VCaP (cell line): Measurements from ENCODE around the gene CACNA2D3.

Source experiments
- H3K27ac ChIP-seq: fragments of 450-650 bp; 2 replicates; pipeline ENCODE4 v1.5.1; 2017
- TF ChIP-seq, protein P1 (sequence below): fragments of 450-650 bp; conservative IDR thresholded peaks from 2 replicates; pipeline ENCODE4 v1.5.1; 2017; ENCODE audit warnings: mild to moderate bottlenecking, moderate library complexity

Gene CACNA2D3

GRCh38 chr3:54138937-54139547 lies 16.7 kb downstream of the CACNA2D3 start:
- no peak overlapping the region for H3K27ac ChIP-seq
- TF ChIP-seq, protein P1, sequence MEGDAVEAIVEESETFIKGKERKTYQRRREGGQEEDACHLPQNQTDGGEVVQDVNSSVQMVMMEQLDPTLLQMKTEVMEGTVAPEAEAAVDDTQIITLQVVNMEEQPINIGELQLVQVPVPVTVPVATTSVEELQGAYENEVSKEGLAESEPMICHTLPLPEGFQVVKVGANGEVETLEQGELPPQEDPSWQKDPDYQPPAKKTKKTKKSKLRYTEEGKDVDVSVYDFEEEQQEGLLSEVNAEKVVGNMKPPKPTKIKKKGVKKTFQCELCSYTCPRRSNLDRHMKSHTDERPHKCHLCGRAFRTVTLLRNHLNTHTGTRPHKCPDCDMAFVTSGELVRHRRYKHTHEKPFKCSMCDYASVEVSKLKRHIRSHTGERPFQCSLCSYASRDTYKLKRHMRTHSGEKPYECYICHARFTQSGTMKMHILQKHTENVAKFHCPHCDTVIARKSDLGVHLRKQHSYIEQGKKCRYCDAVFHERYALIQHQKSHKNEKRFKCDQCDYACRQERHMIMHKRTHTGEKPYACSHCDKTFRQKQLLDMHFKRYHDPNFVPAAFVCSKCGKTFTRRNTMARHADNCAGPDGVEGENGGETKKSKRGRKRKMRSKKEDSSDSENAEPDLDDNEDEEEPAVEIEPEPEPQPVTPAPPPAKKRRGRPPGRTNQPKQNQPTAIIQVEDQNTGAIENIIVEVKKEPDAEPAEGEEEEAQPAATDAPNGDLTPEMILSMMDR, result no peak

DNA sequence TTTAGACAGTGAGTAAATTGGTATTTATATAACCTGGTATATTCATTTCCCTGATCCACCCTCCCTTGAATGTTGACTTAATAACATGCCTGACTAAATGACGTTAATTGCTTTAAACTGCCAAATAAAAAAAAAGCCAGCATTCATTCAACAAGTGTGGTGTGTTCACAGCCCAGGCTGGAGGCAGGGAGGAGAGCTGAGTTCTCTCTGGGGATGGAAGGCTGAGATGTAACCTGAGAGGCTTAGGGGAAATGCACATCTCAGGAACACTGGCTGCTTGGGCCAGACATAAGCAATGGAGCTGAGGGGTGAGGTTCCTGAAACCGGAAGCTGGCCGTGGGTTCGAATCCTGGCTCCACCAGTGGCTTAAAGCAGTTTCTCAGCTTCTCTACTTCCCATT lies 17.3 kb downstream of the CACNA2D3 start:
- H3K27ac ChIP-seq, result peak overlapping the region; percentile 40; the same call in 1 of the 2 replicates
- TF ChIP-seq, protein P1, result no peak

- H3K27ac ChIP-seq, result no peak overlapping the region
- TF ChIP-seq, protein P1, result no peak
Measured at GRCh38 chr3:54144284-54144683, 21.9 kb downstream of the CACNA2D3 start.

DNA sequence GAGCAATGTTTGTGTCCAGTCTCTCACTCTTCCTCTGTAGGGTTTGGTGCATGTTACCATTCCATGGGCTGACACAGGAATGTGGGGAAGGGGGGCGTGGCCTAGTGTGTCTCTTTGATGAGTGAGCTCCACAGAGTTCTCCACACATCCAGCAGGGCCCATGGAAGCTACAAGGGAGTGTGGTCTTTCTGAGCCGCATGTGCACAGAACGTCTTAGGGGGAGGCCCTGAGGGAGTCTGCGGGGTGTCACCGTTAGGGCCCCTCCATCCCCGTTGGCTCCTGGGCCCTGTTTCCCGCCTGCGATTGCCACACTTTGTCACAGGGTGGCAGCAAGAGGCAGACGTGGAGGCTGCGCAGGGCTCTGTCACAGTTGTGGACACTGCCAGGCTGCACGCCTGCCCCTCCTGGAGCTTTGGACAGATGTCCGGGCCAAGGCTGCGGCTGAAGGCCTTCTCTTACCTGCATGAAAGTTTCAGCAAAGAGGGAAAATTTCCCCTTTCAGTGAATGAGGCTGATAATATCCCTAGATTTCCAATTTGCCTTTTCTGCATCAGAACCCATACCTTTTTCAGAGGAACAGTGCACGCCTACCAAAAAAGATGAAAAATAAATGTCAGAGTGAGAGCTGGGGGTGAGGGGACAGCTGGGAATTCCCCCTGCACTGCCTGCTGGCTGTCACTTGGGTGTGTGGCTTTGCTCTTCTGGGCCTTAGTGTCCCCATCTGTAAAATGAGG lies 24.3 kb downstream of the CACNA2D3 start:
- TF ChIP-seq, protein P1, result peak; percentile 99
- H3K27ac ChIP-seq, result no peak overlapping the region

- TF ChIP-seq, protein P1, result no peak
- no peak overlapping the region for H3K27ac ChIP-seq
Measured at GRCh38 chr3:54150864-54151467, 28.6 kb downstream of the CACNA2D3 start.

DNA sequence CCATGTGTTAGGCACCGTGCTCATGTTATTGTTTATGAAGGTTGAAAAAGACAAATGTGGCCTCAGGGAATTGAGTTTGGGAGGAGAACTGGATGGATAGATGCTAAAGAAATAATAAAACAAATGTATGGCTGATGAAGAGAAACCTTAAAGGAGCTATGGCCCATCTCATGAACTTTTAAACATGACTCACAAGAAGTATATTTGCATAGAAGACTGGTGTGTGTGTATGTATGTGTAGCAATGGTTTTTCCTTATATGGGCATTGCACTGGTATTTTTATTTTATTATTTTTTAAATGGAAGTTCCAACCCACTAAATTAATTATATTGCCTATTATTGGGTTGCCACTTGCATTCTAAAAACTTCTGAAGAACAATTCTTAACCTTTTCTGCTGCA lies 31.1 kb downstream of the CACNA2D3 start:
- TF ChIP-seq, protein P1, result no peak
- no peak overlapping the region for H3K27ac ChIP-seq

- TF ChIP-seq, protein P1, result no peak
- H3K27ac ChIP-seq, result no peak overlapping the region
Measured at GRCh38 chr3:54157860-54158259, 35.5 kb downstream of the CACNA2D3 start.
